Left ventricle myocardium inferior (tissue), 1 donor: ENCODE results near the gene BACH2. TPM values are rescaled to one million over a fixed set of nuclear protein-coding genes. Genes with fewer than 3 reads are reported as not detected.
"Not testable (repeated sequence)": the region's sequence is repeated elsewhere in the genome, so short reads cannot be mapped to it uniquely, and the experiment has no call there.

Experiments
- DNase-seq: peaks from one replicate; pipeline ENCODE4 v3.0.0-alpha.2; 2020
- H3K27ac ChIP-seq: fragments of 200-600 bp; replicated peaks from 2 replicates; pipeline ENCODE4 v1.8.0; 2021
- H3K27me3 ChIP-seq: fragments of 200-600 bp; 2 replicates; pipeline ENCODE4 v1.8.0; 2021; ENCODE audit warnings: low read depth
- H3K36me3 ChIP-seq: fragments of 200-600 bp; 2 replicates; pipeline ENCODE4 v1.8.0; 2021
- H3K4me1 ChIP-seq: fragments of 200-600 bp; 2 replicates; pipeline ENCODE4 v1.8.0; 2021
- H3K4me3 ChIP-seq: fragments of 200-600 bp; 2 replicates; pipeline ENCODE4 v1.8.0; 2021; ENCODE audit warnings: mild to moderate bottlenecking, moderate library complexity
- H3K9me3 ChIP-seq: fragments of 200-600 bp; replicated peaks from 2 replicates; pipeline ENCODE4 v1.8.0; 2021
- intact Hi-C: fragments of 100-400 bp; cut with micrococcal nuclease; formaldehyde crosslinking; loops from one replicate; pipeline ENCODE4 v1.11.0; 2022
- total RNA-seq: library from RNA; stranded (reverse); fragmentation: NEBNext Ultra II Directional; extraction: Animal tissue kit (Norgen Biotek cat#: 25700); gene quantifications from one replicate; pipeline ENCODE4 v1.2.1, GENCODE V29; 2021
- TF ChIP-seq, protein P1 (sequence below): fragments of 200-600 bp; IDR thresholded peaks from 2 replicates; pipeline ENCODE4 v1.8.0; 2021; ENCODE audit warnings: antibody characterized with exemption, mild to moderate bottlenecking, borderline replicate concordance
- donor health status: DM: no; HTN: yes; CAD: no; lungs with severe emphysema.

The BACH2 gene
- total RNA-seq, 1 donor from 2014 or later, result 1.5 TPM

DNA sequence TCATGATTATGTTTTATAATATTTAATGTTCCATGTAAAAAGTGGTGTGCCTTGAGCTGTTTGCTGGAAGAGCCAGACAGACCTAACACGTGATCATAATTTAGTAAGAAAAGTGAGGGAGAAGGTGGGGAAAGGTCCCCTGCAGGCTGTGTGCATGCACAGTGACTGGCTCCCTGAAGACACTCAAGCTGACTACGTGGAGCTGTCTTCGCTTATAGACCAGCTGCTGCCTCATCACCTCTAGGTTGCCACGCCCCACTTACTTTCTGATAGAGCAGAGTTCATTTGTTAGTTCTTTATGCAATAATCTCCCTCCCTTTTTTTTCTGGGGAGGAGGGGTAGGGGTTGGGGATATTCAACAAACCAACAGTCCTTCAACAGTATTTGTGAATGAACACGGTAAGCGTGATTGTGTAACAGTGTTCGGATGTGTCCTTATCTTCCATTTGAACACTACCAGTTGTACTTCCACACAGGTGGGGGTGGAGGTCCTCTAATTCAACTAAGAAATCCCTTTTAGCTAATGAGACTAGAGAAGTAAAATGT is 157.3 kb downstream of the BACH2 start:
- Histone ChIP-seq H3K4me3 (no peak overlapping the region), H3K9me3 (no peaks in the 10 kb centered on the region), H3K27ac (no peak overlapping the region), H3K27me3 (no peaks in the 10 kb centered on the region), H3K36me3 (no peaks in the 10 kb centered on the region), H3K4me1 (no peaks in the 10 kb centered on the region)
- intact Hi-C loops, result no loop called here
- TF ChIP-seq, protein P1, sequence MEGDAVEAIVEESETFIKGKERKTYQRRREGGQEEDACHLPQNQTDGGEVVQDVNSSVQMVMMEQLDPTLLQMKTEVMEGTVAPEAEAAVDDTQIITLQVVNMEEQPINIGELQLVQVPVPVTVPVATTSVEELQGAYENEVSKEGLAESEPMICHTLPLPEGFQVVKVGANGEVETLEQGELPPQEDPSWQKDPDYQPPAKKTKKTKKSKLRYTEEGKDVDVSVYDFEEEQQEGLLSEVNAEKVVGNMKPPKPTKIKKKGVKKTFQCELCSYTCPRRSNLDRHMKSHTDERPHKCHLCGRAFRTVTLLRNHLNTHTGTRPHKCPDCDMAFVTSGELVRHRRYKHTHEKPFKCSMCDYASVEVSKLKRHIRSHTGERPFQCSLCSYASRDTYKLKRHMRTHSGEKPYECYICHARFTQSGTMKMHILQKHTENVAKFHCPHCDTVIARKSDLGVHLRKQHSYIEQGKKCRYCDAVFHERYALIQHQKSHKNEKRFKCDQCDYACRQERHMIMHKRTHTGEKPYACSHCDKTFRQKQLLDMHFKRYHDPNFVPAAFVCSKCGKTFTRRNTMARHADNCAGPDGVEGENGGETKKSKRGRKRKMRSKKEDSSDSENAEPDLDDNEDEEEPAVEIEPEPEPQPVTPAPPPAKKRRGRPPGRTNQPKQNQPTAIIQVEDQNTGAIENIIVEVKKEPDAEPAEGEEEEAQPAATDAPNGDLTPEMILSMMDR, result no peak
- DNase-seq, result no peak

DNA sequence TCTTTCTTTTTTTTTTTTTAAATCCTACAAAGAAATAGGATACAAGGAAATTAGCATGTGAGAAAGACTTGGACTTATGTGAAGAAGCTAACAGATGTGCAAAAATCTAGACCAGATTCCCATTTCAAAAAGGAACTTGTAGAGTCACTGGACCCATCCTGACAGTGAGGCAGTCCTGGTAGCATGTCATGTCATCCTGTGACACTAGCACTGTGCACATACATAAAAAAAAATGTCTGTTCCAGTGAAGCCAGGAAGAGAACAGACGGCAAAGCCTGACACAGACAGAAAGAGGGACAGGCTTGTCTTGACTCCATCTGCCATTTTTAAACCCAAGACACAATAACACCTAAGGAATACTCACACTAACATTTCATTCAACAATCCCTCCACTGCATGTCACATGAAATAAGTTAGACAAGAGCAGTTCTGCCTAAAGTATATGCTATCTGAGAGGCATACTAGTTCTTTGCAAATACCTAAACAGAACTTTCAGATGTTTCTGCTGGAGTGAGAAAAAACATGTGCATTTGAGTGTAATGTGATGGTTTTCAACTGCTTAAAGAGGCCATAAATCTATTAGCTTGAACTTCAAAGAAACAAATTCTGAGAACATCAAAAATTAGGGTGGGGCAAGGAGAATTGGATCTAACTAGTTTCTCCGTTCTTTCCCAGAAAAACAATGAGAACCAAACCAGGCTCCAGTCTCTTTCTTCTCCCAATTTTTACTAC is 159.6 kb downstream of the BACH2 start:
- H3K36me3 ChIP-seq, result no peaks in the 10 kb centered on the region
- no peaks in the 10 kb centered on the region for H3K27me3 ChIP-seq
- H3K9me3 ChIP-seq, result no peaks in the 10 kb centered on the region
- H3K4me3 ChIP-seq, result no peak overlapping the region
- H3K4me1 ChIP-seq, result peaks cover 4% of the 10 kb centered on the region
- intact Hi-C loops, result no loop called here
- DNase-seq, result no peak
- no peak overlapping the region for H3K27ac ChIP-seq
- TF ChIP-seq, protein P1, result no peak

DNA sequence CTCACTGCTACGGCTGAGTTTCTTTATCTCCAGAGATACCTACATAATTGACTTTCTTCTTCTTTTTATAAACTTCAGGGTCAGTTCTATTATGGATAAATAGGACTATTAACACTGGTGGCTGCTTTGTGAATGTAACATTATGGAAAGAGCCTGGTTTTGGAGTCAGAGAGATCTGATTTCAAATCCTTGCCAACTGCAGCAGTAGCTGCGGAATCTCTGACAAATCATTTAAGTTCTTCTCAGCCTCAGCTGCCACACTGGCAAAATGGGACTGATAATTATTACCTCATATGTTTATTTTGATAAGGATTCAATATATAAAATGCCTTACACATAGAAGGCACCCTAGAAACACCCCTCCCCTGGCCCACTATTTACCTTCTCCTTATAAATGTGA is 160.5 kb downstream of the BACH2 start:
- Histone ChIP-seq H3K27ac (no peak overlapping the region), H3K4me1 (peaks cover 11% of the 10 kb centered on the region), H3K4me3 (no peak overlapping the region), H3K9me3 (no peaks in the 10 kb centered on the region), H3K36me3 (no peaks in the 10 kb centered on the region), H3K27me3 (no peaks in the 10 kb centered on the region)
- no peak for DNase-seq
- TF ChIP-seq, protein P1, result no peak
- intact Hi-C loops, result no loop called here

DNA sequence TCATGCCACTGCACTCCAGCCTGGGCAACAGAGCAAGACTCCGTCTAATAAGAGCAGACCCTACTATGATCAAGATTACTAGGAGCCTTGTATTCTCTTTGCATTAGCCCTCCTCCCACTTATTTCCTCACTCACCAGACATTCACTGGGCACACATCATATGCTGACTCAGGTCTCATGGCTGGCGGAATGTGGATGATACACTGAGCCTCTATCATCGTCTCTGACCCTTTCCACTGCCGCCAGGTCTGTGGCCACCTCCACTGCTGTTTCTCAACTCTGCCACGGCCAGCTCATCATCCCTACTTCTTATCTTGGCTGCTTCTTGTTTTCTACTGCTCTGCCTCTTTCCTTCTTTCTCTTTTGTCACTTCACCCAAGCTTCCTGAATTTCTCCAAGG is 161.0 kb downstream of the BACH2 start:
- H3K27me3 ChIP-seq, result no peaks in the 10 kb centered on the region
- TF ChIP-seq, protein P1, result no peak
- H3K9me3 ChIP-seq, result no peaks in the 10 kb centered on the region
- DNase-seq, result no peak
- no peak overlapping the region for H3K4me3 ChIP-seq
- intact Hi-C loops, result no loop called here
- H3K27ac ChIP-seq, result no peak overlapping the region
- H3K36me3 ChIP-seq, result no peaks in the 10 kb centered on the region
- peaks cover 11% of the 10 kb centered on the region for H3K4me1 ChIP-seq

DNA sequence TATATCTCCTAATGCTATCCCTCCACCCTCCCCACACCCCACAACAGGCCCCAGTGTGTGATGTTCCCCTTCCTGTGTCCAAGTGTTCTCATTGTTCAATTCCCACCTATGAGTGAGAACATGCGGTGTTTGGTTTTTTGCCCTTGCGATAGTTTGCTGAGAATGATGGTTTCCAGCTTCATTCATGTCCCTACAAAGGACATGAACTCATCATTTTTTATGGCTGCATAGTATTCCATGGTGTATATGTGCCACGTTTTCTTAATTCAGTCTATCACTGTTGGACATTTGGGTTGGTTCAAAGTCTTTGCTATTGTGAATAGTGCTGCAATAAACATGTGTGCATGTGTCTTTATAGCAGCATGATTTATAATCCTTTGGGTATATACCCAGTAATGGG is 163.0 kb downstream of the BACH2 start:
- H3K4me3 ChIP-seq, H3K27me3 ChIP-seq, intact Hi-C loops, DNase-seq, H3K36me3 ChIP-seq, H3K27ac ChIP-seq, H3K9me3 ChIP-seq: not testable (repeated sequence)
- peaks cover 11% of the 10 kb centered on the region for H3K4me1 ChIP-seq
